AG04450 (cell line): ENCODE measurements around the gene SIX5. TPM values are rescaled to one million over a fixed set of nuclear protein-coding genes. Genes with fewer than 3 reads are reported as not detected.

Experiments
- CTCF ChIA-PET: fragments of 300-600, 350-600 bp; formaldehyde crosslinking; extraction: SDS; loops from one replicate; lab custom pipeline; 2022; ENCODE audit warnings: antibody characterized with exemption, inconsistent platforms; lab: Charles Lee
- POLR2A ChIA-PET: fragments of 350-600 bp; formaldehyde crosslinking; extraction: SDS; loops from one replicate; lab custom pipeline; 2021; ENCODE audit warnings: antibody characterized with exemption, inconsistent platforms; lab: Yijun Ruan, JAX
- DNase-seq: peaks from one replicate; pipeline ENCODE4 v3.0.0-alpha.2; 2011; ENCODE audit warnings: low read depth, low spot score
- H3K27ac ChIP-seq: one replicate; pipeline ENCODE4 v1.5.1; 2012; ENCODE audit warnings: low read depth, low read length, control low read depth
- H3K27me3 ChIP-seq: one replicate; pipeline ENCODE4 v1.6.0; 2012; ENCODE audit warnings: low read length; ENCODE audit not compliant: control insufficient read depth, insufficient read depth
- H3K4me3 ChIP-seq: 2 replicates; pipeline ENCODE4 v1.5.1; 2011; ENCODE audit warnings: mild to moderate bottlenecking, low read depth, low read length, control low read depth
- H3K9me3 ChIP-seq: 2 replicates; pipeline ENCODE4 v1.5.1; 2012; ENCODE audit warnings: low read length; ENCODE audit not compliant: control insufficient read depth, insufficient read depth
- polyA plus RNA-seq: library from polyadenylated mRNA; depleted of rRNA; stranded (reverse); fragments of >200 nt; gene quantifications from 2 replicates; pipeline ENCODE4 v1.2.3, GENCODE V29; 2011
- TF ChIP-seq, protein P1 (sequence below): IDR thresholded peaks from 2 replicates; pipeline ENCODE4 v1.5.1; 2011; ENCODE audit warnings: low read depth, low read length, control low read depth, inconsistent platforms

Gene SIX5
- polyA plus RNA-seq, 1 experiment = 4.4 TPM

- H3K27ac ChIP-seq = no peak overlapping the region
- ChIA-PET CTCF (no interaction called here), POLR2A (interaction anchor here (0.6 kb wide), 1 partner anchor 23 kb away, joined by 3 read pairs; no protein-coding TSS in a partner anchor)
- TF ChIP-seq, protein P1, sequence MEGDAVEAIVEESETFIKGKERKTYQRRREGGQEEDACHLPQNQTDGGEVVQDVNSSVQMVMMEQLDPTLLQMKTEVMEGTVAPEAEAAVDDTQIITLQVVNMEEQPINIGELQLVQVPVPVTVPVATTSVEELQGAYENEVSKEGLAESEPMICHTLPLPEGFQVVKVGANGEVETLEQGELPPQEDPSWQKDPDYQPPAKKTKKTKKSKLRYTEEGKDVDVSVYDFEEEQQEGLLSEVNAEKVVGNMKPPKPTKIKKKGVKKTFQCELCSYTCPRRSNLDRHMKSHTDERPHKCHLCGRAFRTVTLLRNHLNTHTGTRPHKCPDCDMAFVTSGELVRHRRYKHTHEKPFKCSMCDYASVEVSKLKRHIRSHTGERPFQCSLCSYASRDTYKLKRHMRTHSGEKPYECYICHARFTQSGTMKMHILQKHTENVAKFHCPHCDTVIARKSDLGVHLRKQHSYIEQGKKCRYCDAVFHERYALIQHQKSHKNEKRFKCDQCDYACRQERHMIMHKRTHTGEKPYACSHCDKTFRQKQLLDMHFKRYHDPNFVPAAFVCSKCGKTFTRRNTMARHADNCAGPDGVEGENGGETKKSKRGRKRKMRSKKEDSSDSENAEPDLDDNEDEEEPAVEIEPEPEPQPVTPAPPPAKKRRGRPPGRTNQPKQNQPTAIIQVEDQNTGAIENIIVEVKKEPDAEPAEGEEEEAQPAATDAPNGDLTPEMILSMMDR = no peak
- no peaks in the 10 kb centered on the region for H3K9me3 ChIP-seq
- no peak for DNase-seq
- H3K4me3 ChIP-seq = no peak overlapping the region
- peaks cover 13% of the 10 kb centered on the region for H3K27me3 ChIP-seq
Observed at GRCh38 chr19:45747513-45747912, 21.5 kb downstream of the SIX5 start.

DNA sequence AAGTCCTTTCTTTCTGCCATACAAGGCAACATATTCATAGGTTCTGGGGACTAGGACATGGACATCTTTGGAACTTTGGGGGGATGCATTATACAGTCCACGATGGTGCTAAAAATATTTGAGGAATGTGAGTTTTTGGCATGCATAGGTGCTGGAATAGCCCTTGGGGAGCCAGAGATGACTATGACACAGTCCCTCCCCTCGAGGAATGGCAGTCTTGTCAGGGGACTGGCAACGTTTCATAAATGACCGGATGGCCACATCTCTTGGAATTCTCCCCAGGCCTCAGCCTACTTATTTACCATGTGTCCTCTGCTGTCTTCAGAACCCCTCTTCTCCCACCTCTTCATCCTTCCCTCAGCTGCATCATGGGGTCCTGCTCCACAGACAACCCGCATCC is 22.2 kb downstream of the SIX5 start:
- CTCF ChIA-PET = no interaction called here
- Histone ChIP-seq H3K4me3 (no peak overlapping the region), H3K27me3 (peaks cover 13% of the 10 kb centered on the region), H3K27ac (no peak overlapping the region), H3K9me3 (no peaks in the 10 kb centered on the region)
- TF ChIP-seq, protein P1 = no peak
- DNase-seq = no peak
- POLR2A ChIA-PET = no interaction called here

- TF ChIP-seq, protein P1 = no peak
- ChIA-PET CTCF (interaction anchor here (1.5 kb wide), 1 partner anchor 9 kb away, joined by 5 read pairs; no protein-coding TSS in a partner anchor), POLR2A (interaction anchor here (0.9 kb wide), 1 partner anchor 24 kb away, joined by 4 read pairs; the partner anchor contains the start of gene SIX5)
- H3K27me3 ChIP-seq = peaks cover 16% of the 10 kb centered on the region
- no peaks in the 10 kb centered on the region for H3K9me3 ChIP-seq
- H3K27ac ChIP-seq = no peak overlapping the region
- H3K4me3 ChIP-seq = no peak overlapping the region
- DNase-seq = no peak
Observed at GRCh38 chr19:45745606-45746005, 23.4 kb downstream of the SIX5 start.

GRCh38 chr19:45742969-45743368 is 26.1 kb downstream of the SIX5 start:
- TF ChIP-seq, protein P1 = no peak
- Histone ChIP-seq H3K27me3 (peaks cover 16% of the 10 kb centered on the region), H3K9me3 (no peaks in the 10 kb centered on the region), H3K4me3 (no peak overlapping the region), H3K27ac (no peak overlapping the region)
- DNase-seq = no peak
- ChIA-PET POLR2A (no interaction called here), CTCF (no interaction called here)

GRCh38 chr19:45739498-45740439 is 29.3 kb downstream of the SIX5 start:
- ChIA-PET CTCF (no interaction called here), POLR2A (interaction anchor here (0.6 to 0.7 kb wide), 2 partner anchors 29 to 520 kb away, joined by 3 to 6 read pairs; partner anchors contain the start of gene SIX5)
- Histone ChIP-seq H3K9me3 (no peaks in the 10 kb centered on the region), H3K27me3 (peaks cover 3% of the 10 kb centered on the region), H3K27ac (no peak overlapping the region), H3K4me3 (no peak overlapping the region)
- TF ChIP-seq, protein P1 = no peak
- DNase-seq = no peak
